Measurements from ENCODE around the gene SNAPC5.

GRCh38 chr15:66456211-66456610, 41.4 kb downstream of the SNAPC5 start:
- TF ChIP-seq CTCF (optimal IDR thresholded peaks at IDR 0.05 in 1 of 3, IDR thresholded peaks at IDR 0.05 in 1 of 3, conservative IDR thresholded peaks at IDR 0.05 in 1 of 3; ENCODE audit: extremely low read depth in 1 of 3, insufficient read depth in 2 of 3, low read length in 3 of 3) (no peak), EZH2 (IDR thresholded peaks at IDR 0.05; ENCODE audit: low read length) (no peak)
